ENCODE results near the gene EAF1.
"Not testable (repeated sequence)": the region's sequence is repeated elsewhere in the genome, so short reads cannot be mapped to it uniquely, and the experiment has no call there.

EAF1 gene

DNA sequence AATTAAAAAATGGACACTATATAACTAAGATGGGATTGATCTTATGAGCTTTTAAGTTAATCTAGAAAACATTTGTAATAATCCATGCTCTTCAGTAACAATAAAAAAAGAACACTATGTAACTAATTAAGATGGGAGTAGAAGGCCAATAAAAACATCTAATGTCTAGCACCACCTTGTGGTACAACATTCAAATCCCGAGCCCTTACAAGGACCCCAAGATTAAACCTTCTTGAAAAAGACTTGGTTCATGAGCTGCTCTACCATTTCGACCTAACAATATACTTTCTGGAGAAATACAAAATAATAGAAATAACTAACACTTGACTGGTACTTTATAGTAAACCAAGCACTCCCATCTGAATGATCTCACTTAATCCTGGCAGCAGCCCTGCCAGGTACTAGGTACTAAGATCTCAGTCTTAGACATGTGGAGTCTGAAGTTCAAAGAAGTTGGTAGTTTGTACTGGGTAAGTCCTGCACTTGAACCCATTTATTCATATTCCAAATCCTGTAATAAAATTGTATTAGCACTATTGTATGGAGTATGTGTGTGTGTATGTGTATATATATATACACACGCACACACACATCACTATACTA, 21.8 kb upstream of the EAF1 start:
- no peak for DNase-seq
- H3K36me3 ChIP-seq: peaks cover 3% of the 10 kb centered on the region
- no peak overlapping the region for H3K4me3 ChIP-seq (ENCODE audit: low read depth, low read length)
- no peak overlapping the region for H3K27ac ChIP-seq
- H3K27me3 ChIP-seq (ENCODE audit: insufficient read depth, low read depth, severe bottlenecking): no peaks in the 10 kb centered on the region
- peak; percentile 32; the same call in 1 of the 2 replicates for TF ChIP-seq CTCF (IDR thresholded peaks at IDR 0.05; ENCODE audit: low read depth, low read length)
- H3K9me3 ChIP-seq (ENCODE audit: severe bottlenecking): no peaks in the 10 kb centered on the region

DNA sequence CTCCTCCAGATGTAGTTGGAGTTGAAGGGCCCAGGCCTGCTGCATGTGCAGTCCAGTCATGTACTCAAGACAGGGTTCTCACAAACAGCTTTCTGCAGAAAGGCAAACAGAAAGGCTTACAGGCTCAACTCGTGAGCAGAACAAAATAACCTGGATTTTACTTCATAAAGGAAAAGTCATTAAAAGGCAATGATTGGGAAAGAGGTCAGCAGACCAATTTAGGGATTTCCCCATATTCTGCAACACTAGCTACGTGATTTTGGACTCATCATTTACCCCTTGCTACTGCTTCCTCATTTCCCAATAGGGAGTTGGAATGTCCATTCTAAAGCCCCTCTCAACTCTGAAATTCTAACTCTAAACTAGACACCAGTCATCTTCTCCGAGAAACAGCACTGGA, 18.2 kb upstream of the EAF1 start:
- H3K27me3 ChIP-seq (ENCODE audit: insufficient read depth, low read depth, severe bottlenecking): no peaks in the 10 kb centered on the region
- H3K36me3 ChIP-seq: peaks cover 28% of the 10 kb centered on the region
- H3K27ac ChIP-seq: no peak overlapping the region
- no peak for DNase-seq
- no peak for TF ChIP-seq CTCF (IDR thresholded peaks at IDR 0.05; ENCODE audit: low read depth, low read length)
- no peak overlapping the region for H3K4me3 ChIP-seq (ENCODE audit: low read depth, low read length)
- H3K9me3 ChIP-seq (ENCODE audit: severe bottlenecking): no peaks in the 10 kb centered on the region

DNA sequence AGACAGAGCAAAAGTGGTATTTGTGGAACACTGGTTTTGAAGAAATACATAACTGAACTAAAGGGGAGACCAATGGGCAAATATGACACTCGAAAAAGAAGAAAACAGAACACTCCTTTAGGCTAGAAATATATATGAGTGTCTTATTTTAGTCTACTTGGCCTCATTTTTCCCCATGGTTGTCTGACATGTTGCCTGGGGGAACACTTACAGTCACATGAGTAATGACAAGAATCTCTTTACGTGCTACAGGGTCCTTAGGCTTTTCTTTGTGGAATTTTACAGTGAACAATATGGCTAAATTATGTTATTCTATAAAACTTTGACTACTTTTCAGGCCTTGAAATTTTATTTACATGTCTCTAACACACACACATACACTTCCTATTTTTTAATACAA, 17.6 kb upstream of the EAF1 start:
- TF ChIP-seq CTCF (IDR thresholded peaks at IDR 0.05; ENCODE audit: low read depth, low read length): no peak
- Histone ChIP-seq H3K4me3 (ENCODE audit: low read depth, low read length) (no peak overlapping the region), H3K36me3 (peaks cover 33% of the 10 kb centered on the region), H3K27me3 (ENCODE audit: insufficient read depth, low read depth, severe bottlenecking) (no peaks in the 10 kb centered on the region), H3K9me3 (ENCODE audit: severe bottlenecking) (no peaks in the 10 kb centered on the region), H3K27ac (no peak overlapping the region)
- DNase-seq: no peak

DNA sequence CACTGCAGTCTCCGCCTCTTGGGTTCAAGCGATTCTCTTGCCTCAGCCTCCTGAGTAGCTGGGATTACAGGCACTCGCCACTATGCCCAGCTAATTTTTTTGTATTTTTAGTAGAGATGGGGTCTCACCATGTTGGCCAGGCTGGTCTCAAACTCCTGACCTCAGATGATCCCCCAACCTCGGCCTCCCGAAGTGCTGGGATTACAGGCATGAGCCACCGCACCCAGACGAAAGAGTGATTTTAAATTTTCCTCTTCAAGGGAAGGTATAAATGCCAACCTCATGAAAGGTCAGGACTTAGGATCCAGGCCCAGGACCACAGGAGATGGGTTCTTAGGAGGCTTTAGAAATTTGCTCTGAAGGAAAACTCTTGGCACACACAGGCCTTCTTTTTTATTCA, 16.4 kb upstream of the EAF1 start:
- DNase-seq; H3K9me3 ChIP-seq (ENCODE audit: severe bottlenecking); H3K4me3 ChIP-seq (ENCODE audit: low read depth, low read length); H3K27ac ChIP-seq; H3K27me3 ChIP-seq (ENCODE audit: insufficient read depth, low read depth, severe bottlenecking): not testable (repeated sequence)
- peaks cover 45% of the 10 kb centered on the region for H3K36me3 ChIP-seq

DNA sequence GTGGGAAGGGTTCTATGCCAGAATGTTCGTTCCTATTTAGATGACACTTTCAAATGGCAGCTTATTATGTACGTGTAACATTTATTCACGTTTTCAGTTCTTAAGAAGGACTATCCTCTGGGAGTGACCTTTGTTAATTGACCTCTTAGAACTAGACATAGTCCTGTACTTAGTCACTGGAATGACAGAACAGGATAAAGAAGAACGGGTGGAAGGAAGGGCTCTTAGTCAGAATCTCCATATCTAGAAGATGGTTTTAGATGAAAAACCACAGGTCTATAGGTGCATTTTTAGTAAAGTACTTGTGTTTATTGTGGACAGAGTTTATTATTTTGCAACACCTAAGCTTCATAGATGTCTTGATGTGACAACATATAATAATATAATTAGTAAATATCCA, 6.5 kb upstream of the EAF1 start:
- H3K9me3 ChIP-seq (ENCODE audit: severe bottlenecking): no peaks in the 10 kb centered on the region
- no peak for DNase-seq
- no peak for TF ChIP-seq CTCF (IDR thresholded peaks at IDR 0.05; ENCODE audit: low read depth, low read length)
- no peak overlapping the region for H3K4me3 ChIP-seq (ENCODE audit: low read depth, low read length)
- H3K27me3 ChIP-seq (ENCODE audit: insufficient read depth, low read depth, severe bottlenecking): no peaks in the 10 kb centered on the region
- H3K27ac ChIP-seq: no peak overlapping the region
- H3K36me3 ChIP-seq: peaks cover 55% of the 10 kb centered on the region

DNA sequence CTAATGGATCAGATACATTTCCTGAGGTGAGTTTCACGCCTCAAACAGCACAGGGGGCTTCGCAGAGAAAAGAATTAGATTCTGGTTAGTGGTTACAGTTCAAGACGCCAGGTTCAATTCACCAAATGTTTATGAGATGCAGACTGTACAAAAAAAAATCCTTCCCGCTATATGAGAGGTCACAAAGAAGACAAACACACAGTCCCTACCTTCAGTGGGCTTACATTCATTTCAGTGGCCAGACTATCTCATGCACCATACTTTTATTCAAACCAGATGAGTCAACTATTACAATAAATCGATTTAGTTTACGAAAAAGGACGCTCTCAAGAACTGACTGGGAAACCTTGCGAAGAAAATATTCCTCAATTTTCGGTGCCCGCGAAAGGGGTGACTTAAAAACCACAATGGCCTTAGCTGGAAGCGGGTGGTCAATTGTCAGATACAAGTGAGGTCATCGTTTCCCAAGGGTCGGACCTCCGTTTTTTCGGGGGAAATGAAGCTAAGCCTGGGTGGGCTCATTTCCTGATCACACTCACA, 749 bp upstream of the EAF1 start:
- Histone ChIP-seq H3K27ac (peak overlapping the region; percentile 77), H3K9me3 (ENCODE audit: severe bottlenecking) (no peaks in the 10 kb centered on the region), H3K27me3 (ENCODE audit: insufficient read depth, low read depth, severe bottlenecking) (no peaks in the 10 kb centered on the region), H3K4me3 (ENCODE audit: low read depth, low read length) (peak overlapping the region; percentile 76), H3K36me3 (peaks cover 58% of the 10 kb centered on the region)
- no peak for DNase-seq
- no peak for TF ChIP-seq CTCF (IDR thresholded peaks at IDR 0.05; ENCODE audit: low read depth, low read length)
